Omental fat pad (tissue), 4 donors: ENCODE measurements around the gene GLIS1. TPM values are rescaled to one million over a fixed set of nuclear protein-coding genes. Genes with fewer than 3 reads are reported as not detected.

Experiments
- ATAC-seq: fragments of 150-250 bp; one replicate; pipeline ENCODE4 v1.9.1; 2016; ENCODE audit warnings: mild to moderate bottlenecking, moderate library complexity; ENCODE audit not compliant: low FRiP score
- DNase-seq: peaks from one replicate; pipeline ENCODE4 v3.0.0-alpha.2; 2019; ENCODE audit warnings: low spot score
- total RNA-seq, 4 donors: library from RNA; depleted of rRNA; stranded (reverse); fragments of >200 nt; gene quantifications; one replicate each; pipeline ENCODE4 v1.1.0, GENCODE V29; 2016
- TF ChIP-seq, protein P1 (sequence below), 3 donors: fragments of 450-650 bp; IDR thresholded peaks; one replicate each; pipeline ENCODE4 v1.5.1; 2016 to 2017; ENCODE audit warnings: antibody characterized with exemption in 3 of 3, mild to moderate bottlenecking in 3 of 3, moderate library complexity in 2 of 3

GLIS1 gene
- total RNA-seq, 4 donors from 2014 or later, result 0.19 to 1.4 (median 0.75) TPM

DNA sequence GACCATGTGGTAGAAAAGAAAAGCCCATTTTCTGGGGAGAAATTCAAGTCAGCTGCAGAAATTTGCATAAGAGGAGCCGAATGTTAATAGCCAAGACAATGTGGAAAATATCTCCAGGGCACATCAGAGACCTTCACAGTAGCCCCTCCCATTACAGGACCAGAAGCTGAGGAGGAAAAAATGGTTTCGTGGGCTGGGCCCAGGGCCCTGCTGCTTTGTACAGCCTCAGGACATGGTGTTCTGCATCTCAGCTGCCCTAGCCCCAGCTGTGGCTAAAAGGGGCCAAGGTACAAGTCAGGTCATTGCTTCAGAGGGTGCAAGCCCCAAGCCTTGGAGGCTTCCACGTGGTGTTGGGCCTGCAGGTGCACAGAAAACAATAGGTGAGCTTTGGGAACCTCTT, 171.5 kb downstream of the GLIS1 start:
- DNase-seq, result no peak
- no peak for ATAC-seq
- TF ChIP-seq, protein P1, sequence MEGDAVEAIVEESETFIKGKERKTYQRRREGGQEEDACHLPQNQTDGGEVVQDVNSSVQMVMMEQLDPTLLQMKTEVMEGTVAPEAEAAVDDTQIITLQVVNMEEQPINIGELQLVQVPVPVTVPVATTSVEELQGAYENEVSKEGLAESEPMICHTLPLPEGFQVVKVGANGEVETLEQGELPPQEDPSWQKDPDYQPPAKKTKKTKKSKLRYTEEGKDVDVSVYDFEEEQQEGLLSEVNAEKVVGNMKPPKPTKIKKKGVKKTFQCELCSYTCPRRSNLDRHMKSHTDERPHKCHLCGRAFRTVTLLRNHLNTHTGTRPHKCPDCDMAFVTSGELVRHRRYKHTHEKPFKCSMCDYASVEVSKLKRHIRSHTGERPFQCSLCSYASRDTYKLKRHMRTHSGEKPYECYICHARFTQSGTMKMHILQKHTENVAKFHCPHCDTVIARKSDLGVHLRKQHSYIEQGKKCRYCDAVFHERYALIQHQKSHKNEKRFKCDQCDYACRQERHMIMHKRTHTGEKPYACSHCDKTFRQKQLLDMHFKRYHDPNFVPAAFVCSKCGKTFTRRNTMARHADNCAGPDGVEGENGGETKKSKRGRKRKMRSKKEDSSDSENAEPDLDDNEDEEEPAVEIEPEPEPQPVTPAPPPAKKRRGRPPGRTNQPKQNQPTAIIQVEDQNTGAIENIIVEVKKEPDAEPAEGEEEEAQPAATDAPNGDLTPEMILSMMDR (IDR thresholded peaks at IDR 0.05), result no peak

DNA sequence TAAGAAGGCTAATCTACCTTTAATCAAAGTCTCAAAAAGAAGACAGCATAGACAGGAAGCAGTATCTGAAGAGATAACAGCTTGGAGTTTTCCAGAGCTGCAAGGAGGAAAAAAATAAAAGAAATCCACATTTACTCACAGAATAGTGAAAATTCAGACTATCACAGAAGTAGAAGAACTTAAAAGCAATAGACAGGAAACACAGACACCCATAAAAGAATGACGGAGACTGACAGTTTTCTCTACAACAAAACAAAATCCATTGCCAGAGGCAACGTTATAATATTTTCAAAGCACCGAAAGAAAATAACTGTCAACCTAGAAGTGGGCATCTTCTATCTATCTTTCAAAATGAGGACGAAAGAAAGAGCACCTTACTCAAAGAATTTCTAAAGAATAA, 175.4 kb downstream of the GLIS1 start:
- TF ChIP-seq, protein P1 (IDR thresholded peaks at IDR 0.05), result no peak
- no peak for ATAC-seq

DNA sequence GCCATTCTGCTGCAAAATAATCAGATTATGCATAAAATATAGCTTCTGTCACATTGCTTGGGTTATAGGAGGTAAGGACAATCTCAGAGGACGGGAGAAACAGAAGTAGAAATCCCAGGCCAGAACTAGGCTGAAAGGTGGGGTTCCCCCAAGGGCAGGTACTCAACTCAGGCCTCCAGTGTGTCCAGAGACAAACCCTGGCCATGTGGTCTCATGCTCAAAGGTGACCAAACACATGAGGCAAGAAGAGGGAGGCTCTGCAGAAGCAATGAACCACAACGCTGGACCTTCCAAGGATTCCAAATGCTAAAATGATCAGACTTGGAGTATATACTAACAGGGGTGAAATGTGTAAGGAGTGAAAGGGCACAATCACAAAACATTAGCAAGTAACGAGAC, 176.0 kb downstream of the GLIS1 start:
- no peak for DNase-seq
- ATAC-seq, result no peak
- TF ChIP-seq, protein P1 (IDR thresholded peaks at IDR 0.05), result no peak

More for the DNA sequence above, 175.4 kb downstream of the GLIS1 start:
- no peak for DNase-seq

DNA sequence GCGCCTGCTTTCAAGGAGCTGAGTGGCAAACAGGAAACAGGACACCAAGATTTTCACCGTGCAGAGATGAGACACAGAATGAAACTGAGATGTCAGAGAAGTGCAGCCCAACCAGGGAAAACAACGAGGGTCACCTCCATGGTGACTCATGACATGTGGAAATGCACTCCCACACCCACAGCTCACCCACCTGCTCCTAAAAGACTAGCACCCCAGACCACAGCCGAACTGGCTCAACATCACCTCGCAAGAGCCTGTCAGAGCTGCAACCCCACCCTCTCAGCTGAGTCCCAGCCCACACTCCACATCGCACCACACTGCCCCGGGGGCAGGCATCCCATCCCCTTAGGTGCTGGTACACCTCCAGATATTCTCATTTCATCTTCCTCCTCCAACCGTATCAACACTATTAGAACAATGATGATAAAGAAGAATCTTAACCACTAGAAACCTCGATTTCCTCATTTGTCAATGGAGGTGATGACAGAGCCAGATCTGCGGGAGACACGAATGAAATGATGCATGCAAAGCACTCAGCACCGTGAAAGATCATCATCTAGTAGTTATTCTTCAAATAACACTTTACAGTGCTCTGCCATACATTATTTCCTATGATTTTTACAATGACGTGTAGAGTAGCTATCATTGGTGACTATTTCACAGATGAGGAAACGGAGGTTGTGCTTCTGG, 176.5 kb downstream of the GLIS1 start:
- ATAC-seq (no peak), DNase-seq (no peak)
- TF ChIP-seq, protein P1 (IDR thresholded peaks at IDR 0.05), result no peak

DNA sequence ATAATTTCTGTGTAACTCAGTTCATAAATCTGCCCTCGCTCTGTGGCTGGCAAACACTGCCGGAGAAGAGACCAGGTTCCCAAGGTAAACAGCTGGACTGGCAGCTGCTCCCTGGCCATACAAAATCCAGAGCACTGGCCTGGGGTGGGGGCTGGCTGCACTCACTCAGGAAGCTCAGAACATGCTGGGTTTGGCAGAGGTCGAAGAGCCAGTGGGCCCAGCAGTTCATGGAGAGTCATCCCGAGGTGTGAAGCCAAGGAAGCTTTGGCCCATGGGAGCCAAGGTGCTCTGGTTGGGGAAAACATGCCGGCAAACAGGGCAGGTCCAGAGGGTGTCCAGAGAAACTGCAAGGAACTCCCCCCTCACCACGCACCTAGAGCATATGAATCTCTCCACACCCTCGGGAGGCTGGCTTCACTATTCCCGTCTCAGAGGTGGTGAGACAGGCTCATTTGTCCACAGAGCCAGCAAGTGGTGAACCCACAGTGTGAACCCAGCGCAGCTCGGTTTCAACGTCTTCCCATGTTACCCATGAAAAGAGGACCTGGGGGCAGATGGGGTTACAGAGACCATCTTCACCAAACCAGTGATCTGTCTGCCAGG, 177.4 kb downstream of the GLIS1 start:
- TF ChIP-seq, protein P1 (IDR thresholded peaks at IDR 0.05), result no peak
- no peak for DNase-seq
- ATAC-seq, result no peak

DNA sequence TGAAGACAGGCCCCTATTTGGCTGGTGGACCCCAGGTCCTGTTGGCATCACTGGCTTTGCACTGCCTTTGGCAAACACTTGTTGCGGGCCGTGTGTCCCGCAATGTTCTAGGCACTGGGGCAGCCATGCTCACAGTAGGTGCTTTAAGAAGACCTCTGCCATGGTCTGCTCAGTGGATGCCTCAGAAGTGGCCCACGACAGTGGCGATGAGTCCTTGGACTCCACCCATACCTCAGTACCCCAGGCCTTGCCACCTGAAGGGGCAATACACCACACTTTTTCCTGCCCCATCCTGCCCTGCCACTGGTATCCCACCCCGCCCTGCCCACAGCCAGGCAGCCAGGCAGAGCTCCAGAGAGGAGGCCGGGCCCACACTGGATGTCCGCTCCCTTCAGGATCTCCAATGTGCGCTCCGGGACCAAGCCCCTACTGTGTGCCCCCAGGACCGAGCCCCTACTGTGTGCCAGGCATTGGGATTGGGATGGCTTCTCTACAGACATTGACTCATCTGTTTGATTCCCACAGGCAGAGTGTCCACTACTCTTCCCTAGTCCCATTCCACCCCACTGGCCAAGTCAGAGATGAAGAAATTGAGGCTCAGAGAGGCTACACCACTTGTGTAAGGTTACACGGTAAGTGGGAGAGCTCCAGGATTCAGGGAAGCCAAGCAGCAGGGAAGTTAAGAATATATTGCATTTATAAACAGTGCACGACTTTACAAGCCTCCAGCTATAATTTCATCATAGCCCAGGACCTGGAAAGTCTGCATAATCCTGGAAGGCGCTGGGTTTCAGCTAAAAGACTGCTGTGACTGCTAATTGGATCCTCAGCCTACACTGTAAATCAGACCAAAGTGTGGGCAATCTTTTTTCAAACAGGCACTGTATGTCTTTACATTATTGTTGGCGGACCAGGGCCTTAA, 178.1 kb downstream of the GLIS1 start:
- DNase-seq, result peak; percentile 7
- no peak for ATAC-seq
- TF ChIP-seq, protein P1 (IDR thresholded peaks at IDR 0.05), result no peak
